Kidney (tissue), 14 donors: ENCODE results near the gene DUSP21. TPM values are rescaled to one million over a fixed set of nuclear protein-coding genes. Genes with fewer than 3 reads are reported as not detected.

Source experiments
- DNase-seq, 5 donors: peaks; one replicate each; pipeline ENCODE4 v3.0.0-alpha.2; 2013 to 2020
- FAIRE-seq: peaks from 2 replicates; lab custom pipeline; 2012; peaks lifted over from hg19 to GRCh38; lab: Jason Lieb, UNC
- H3K27ac ChIP-seq, 2 donors: one replicate each; pipeline ENCODE4 v1.7.0; 2013; ENCODE audit warnings: low read depth in 2 of 2, low read length in 2 of 2, inconsistent platforms in 1 of 2
- H3K27me3 ChIP-seq: one replicate; pipeline ENCODE4 v1.7.1; 2013; ENCODE audit warnings: low read length, inconsistent platforms; ENCODE audit not compliant: control insufficient read depth, insufficient read depth
- H3K36me3 ChIP-seq, 3 donors: one replicate each; pipeline versions ENCODE4 v1.7.0 to v1.7.1; 2013; ENCODE audit warnings: low read length in 3 of 3, control low read depth in 1 of 3, inconsistent platforms in 1 of 3; ENCODE audit not compliant: insufficient read depth in 3 of 3, control insufficient read depth in 2 of 3
- H3K4me1 ChIP-seq, 3 donors: one replicate each; pipeline versions ENCODE4 v1.7.0 to v1.7.1; 2013; ENCODE audit warnings: low read length in 3 of 3, inconsistent platforms in 1 of 3, low read depth in 1 of 3; ENCODE audit not compliant: control insufficient read depth in 2 of 3, insufficient read depth in 2 of 3
- H3K4me3 ChIP-seq, 3 donors: one replicate each; pipeline versions ENCODE4 v1.7.0 to v1.8.1; 2013; ENCODE audit warnings: low read length in 3 of 3, control low read depth in 1 of 3, inconsistent platforms in 1 of 3
- H3K9ac ChIP-seq, 3 donors: one replicate each; pipeline versions ENCODE4 v1.7.0 to v1.7.1; 2013; ENCODE audit warnings: low read length in 3 of 3, control low read depth in 1 of 3, inconsistent platforms in 1 of 3
- H3K9me3 ChIP-seq, 3 donors: one replicate each; pipeline versions ENCODE4 v1.7.0 to v1.7.1; 2013; ENCODE audit warnings: low read length in 3 of 3, control low read depth in 1 of 3, inconsistent platforms in 1 of 3; ENCODE audit not compliant: control insufficient read depth in 2 of 3, insufficient read depth in 1 of 3
- CTCF ChIP-seq: IDR thresholded peaks from 3 replicates; pipeline ENCODE4 v1.5.1; 2012; ENCODE audit warnings: mild to moderate bottlenecking, moderate library complexity, borderline replicate concordance; ENCODE audit not compliant: insufficient read depth; ENCODE audit errors: extremely low read depth
- intact Hi-C: fragments of 100-400 bp; cut with DNase I; formaldehyde crosslinking; loops from one replicate; pipeline ENCODE4 v1.11.1; 2022
- polyA plus RNA-seq: library from polyadenylated mRNA; stranded (reverse); fragments of 350-450 nt; fragmentation: Illumina TruSeq; extraction: RNeasy Lipid Tissue Mini Kit (QIAGEN cat#74804); gene quantifications from one replicate; pipeline ENCODE4 v1.2.3, GENCODE V29; 2014; ENCODE audit warnings: low read depth, low replicate concordance; ENCODE audit not compliant: insufficient read depth
- total RNA-seq: library from RNA; stranded (reverse); fragmentation: NEBNext Ultra II Directional; extraction: Animal tissue kit (Norgen Biotek cat#: 25700); gene quantifications from one replicate; pipeline ENCODE4 v1.2.1, GENCODE V29; 2021
- donor health status: control.
- donor health status: control.
- donor health status: control.
- donor health status: control.
- donor health status: control.
- donor health status: DM: yes; HTN: yes; CAD: no.
- donor health status: Normal renal cell carcinoma (clear cell type).

DUSP21 gene
- total and polyA plus RNA-seq, 2 donors from 2014 or later = not detected

GRCh38 chrX:44828008-44828605 is 15.7 kb upstream of the DUSP21 start:
- Histone ChIP-seq H3K27ac (no peak overlapping the region), H3K36me3 (no peaks in the 10 kb centered on the region), H3K9ac (no peak overlapping the region), H3K4me1 (no peaks in the 10 kb centered on the region), H3K9me3 (no peaks in the 10 kb centered on the region), H3K4me3 (no peak overlapping the region), H3K27me3 (no peaks in the 10 kb centered on the region)
- TF ChIP-seq CTCF = no peak
- DNase-seq (no peak), FAIRE-seq (no peak)
- intact Hi-C loops = no loop called here

- FAIRE-seq (no peak), DNase-seq (no peak)
- Histone ChIP-seq H3K9ac (no peak overlapping the region), H3K27ac (no peak overlapping the region), H3K27me3 (no peaks in the 10 kb centered on the region), H3K4me3 (no peak overlapping the region), H3K36me3 (no peaks in the 10 kb centered on the region), H3K9me3 (no peaks in the 10 kb centered on the region), H3K4me1 (no peaks in the 10 kb centered on the region)
- TF ChIP-seq CTCF = no peak
- intact Hi-C loops = no loop called here
These were observed 14.0 kb upstream of the DUSP21 start for GRCh38 chrX:44829832-44830231.

GRCh38 chrX:44842550-44843317 is 1.1 kb upstream of the DUSP21 start:
- intact Hi-C loops = no loop called here
- H3K9me3 ChIP-seq = no peaks in the 10 kb centered on the region
- H3K4me1 ChIP-seq = no peaks in the 10 kb centered on the region
- no peak overlapping the region for H3K9ac ChIP-seq
- H3K27me3 ChIP-seq = no peaks in the 10 kb centered on the region
- no peak overlapping the region for H3K27ac ChIP-seq
- no peak for TF ChIP-seq CTCF
- DNase-seq (no peak), FAIRE-seq (no peak)
- no peaks in the 10 kb centered on the region for H3K36me3 ChIP-seq
- no peak overlapping the region for H3K4me3 ChIP-seq
